ENCODE data around the gene ZNF43.

GRCh38 chr19:21843081-21843480 is 7.1 kb upstream of the ZNF43 start:
- TF ChIP-seq POLR2A (IDR thresholded peaks at IDR 0.05) (no peak), CTCF (IDR thresholded peaks at IDR 0.05) (no peak)

Data from prostate gland (tissue), 2 donors.